SK-N-SH (cell line): ENCODE results near the gene OGA. TPM values are rescaled to one million over a fixed set of nuclear protein-coding genes. Genes with fewer than 3 reads are reported as not detected.

Experiments used
- CTCF ChIA-PET: fragments of 300-600, 350-600 bp; formaldehyde crosslinking; extraction: SDS; loops from one replicate; lab custom pipeline; 2021; lab: Yijun Ruan, JAX
- POLR2A ChIA-PET: fragments of 350-600 bp; sonication (Branson Sonifier 250); formaldehyde crosslinking; extraction: SDS; loops from one replicate; lab custom pipeline; 2020; ENCODE audit warnings: antibody characterized with exemption, inconsistent platforms; lab: Yijun Ruan, JAX
- DNase-seq: peaks from one replicate; pipeline ENCODE4 v3.0.0; 2012
- H2AFZ ChIP-seq: fragments of 200-600 bp; sonication (generic); 2 replicates; pipeline ENCODE4 v1.8.1; 2016; ENCODE audit warnings: antibody characterized with exemption, mild to moderate bottlenecking, low read depth
- H3F3A ChIP-seq: fragments of 200-600 bp; sonication (generic); replicated peaks from 2 replicates; pipeline ENCODE3; 2016; ENCODE audit warnings: antibody characterized with exemption, mild to moderate bottlenecking; ENCODE audit not compliant: insufficient read depth
- H3K27ac ChIP-seq, 2 experiments: fragments of 200-500 bp in 1 of 2; fragments of 200-600 bp in 1 of 2; sonication (Bioruptor generic) in 1 of 2; sonication (generic), shearing (Covaris generic) in 1 of 2; 2 replicates each; pipeline versions ENCODE4 v1.5.1 to v1.6.1; 2014 to 2016; ENCODE audit warnings: low read depth in 2 of 2, inconsistent platforms in 1 of 2, low read length in 1 of 2, mild to moderate bottlenecking in 1 of 2, mixed read lengths in 1 of 2
- H3K27me3 ChIP-seq: fragments of 200-600 bp; sonication (generic), shearing (Covaris generic); 2 replicates; pipeline ENCODE4 v1.6.1; 2016; ENCODE audit warnings: mixed run types; ENCODE audit not compliant: insufficient read depth
- H3K36me3 ChIP-seq, 2 experiments: fragments of 200-500 bp in 1 of 2; fragments of 200-600 bp in 1 of 2; sonication (Bioruptor generic) in 1 of 2; sonication (generic) in 1 of 2; replicated peaks in 1 of 2; 2 replicates each; pipeline versions ENCODE3 to v1.5.1; 2014 to 2016; ENCODE audit warnings: low read length in 1 of 2, mild to moderate bottlenecking in 1 of 2; ENCODE audit not compliant: insufficient read depth in 2 of 2, control insufficient read depth in 1 of 2
- H3K4me1 ChIP-seq, 2 experiments: fragments of 200-500 bp in 1 of 2; fragments of 200-600 bp in 1 of 2; sonication (Bioruptor generic) in 1 of 2; sonication (generic), shearing (Covaris generic) in 1 of 2; 2 replicates each; pipeline versions ENCODE4 v1.5.1 to v1.6.1; 2014 to 2016; ENCODE audit warnings: low read depth in 1 of 2, low read length in 1 of 2, mixed run types in 1 of 2; ENCODE audit not compliant: insufficient read depth in 2 of 2, control insufficient read depth in 1 of 2
- H3K4me2 ChIP-seq: fragments of 200-600 bp; sonication (generic), shearing (Covaris generic); 2 replicates; pipeline ENCODE4 v1.6.1; 2017; ENCODE audit warnings: mixed run types
- H3K4me3 ChIP-seq, 2 experiments: fragments of 200-500 bp in 1 of 2; fragments of 200-600 bp in 1 of 2; sonication (Bioruptor generic) in 1 of 2; sonication (generic), shearing (Covaris generic) in 1 of 2; 2 replicates each; pipeline versions ENCODE4 v1.5.1 to v1.8.1; 2014 to 2016; ENCODE audit warnings: low read depth in 2 of 2, inconsistent platforms in 1 of 2, low read length in 1 of 2, mild to moderate bottlenecking in 1 of 2, mixed read lengths in 1 of 2, moderate library complexity in 1 of 2
- H3K79me2 ChIP-seq: fragments of 200-600 bp; sonication (generic); 2 replicates; pipeline ENCODE4 v1.8.1; 2017; ENCODE audit warnings: mild to moderate bottlenecking; ENCODE audit not compliant: insufficient read depth
- H3K9ac ChIP-seq: fragments of 200-600 bp; sonication (generic); 2 replicates; pipeline ENCODE4 v1.6.1; 2017; ENCODE audit warnings: mixed run types
- H3K9me2 ChIP-seq: fragments of 200-600 bp; sonication (generic); 2 replicates; pipeline ENCODE4 v1.6.1; 2017; ENCODE audit warnings: mixed run types
- H3K9me3 ChIP-seq: fragments of 200-600 bp; sonication (generic); 2 replicates; pipeline ENCODE4 v1.6.1; 2017; ENCODE audit warnings: mixed run types, mild to moderate bottlenecking, moderate library complexity
- H4K20me1 ChIP-seq: fragments of 200-600 bp; sonication (generic); 2 replicates; pipeline ENCODE4 v1.6.1; 2017; ENCODE audit warnings: mild to moderate bottlenecking, mixed run types; ENCODE audit not compliant: insufficient read depth
- CHD2 ChIP-seq: fragments of 150-350 bp; IDR thresholded peaks from 2 replicates; pipeline ENCODE4 v1.6.1; 2018; ENCODE audit warnings: low read length; ENCODE audit not compliant: partially characterized antibody
- ELF1 ChIP-seq: IDR thresholded peaks from 2 replicates; pipeline ENCODE4 v1.4.0; 2012
- EP300 ChIP-seq, 2 experiments: IDR thresholded peaks; 2 replicates each; pipeline versions ENCODE4 v1.4.0 to v1.6.1; 2012; ENCODE audit warnings: borderline replicate concordance in 1 of 2, low read depth in 1 of 2, low read length in 1 of 2
- EZH2phosphoT487 ChIP-seq: fragments of 200-600 bp; sonication (generic); IDR thresholded peaks from 2 replicates; pipeline ENCODE4 v1.6.1; 2017; ENCODE audit warnings: low read depth, mixed run types, mild to moderate bottlenecking, antibody characterized with exemption, moderate library complexity, borderline replicate concordance
- FOSL2 ChIP-seq: IDR thresholded peaks from 2 replicates; pipeline ENCODE4 v1.4.0; 2012; ENCODE audit warnings: low read depth, mild to moderate bottlenecking, moderate library complexity, borderline replicate concordance
- FOXJ3 ChIP-seq: sonication (generic); formaldehyde crosslinking; IDR thresholded peaks from 2 replicates; pipeline ENCODE4 v1.5.1; 2020; ENCODE audit warnings: mild to moderate bottlenecking, missing genetic modification reagents
- GATA2 ChIP-seq: sonication (generic); formaldehyde crosslinking; IDR thresholded peaks from 2 replicates; pipeline ENCODE4 v1.5.0; 2020; ENCODE audit warnings: mild to moderate bottlenecking, missing genetic modification reagents
- POLR2AphosphoS5 ChIP-seq: IDR thresholded peaks from 2 replicates; pipeline ENCODE4 v1.6.1; 2012; ENCODE audit warnings: low read depth, low read length
- TCF12 ChIP-seq: IDR thresholded peaks from 2 replicates; pipeline ENCODE4 v1.4.0; 2012
- WGBS: methylation state at CpG from one replicate; pipeline ENCODE4 v1.1.6; 2017; ENCODE audit warnings: low lambda C conversion rate; 5-methylcytosine and 5-hydroxymethylcytosine counted together
- polyA plus RNA-seq, 3 experiments: library from polyadenylated mRNA; depleted of rRNA; stranded (reverse); fragments of >200 nt; gene quantifications; 2 replicates each; pipeline ENCODE4 v1.2.3, GENCODE V29; 2012
- TF ChIP-seq, protein P1 (sequence below): fragments of 150-350 bp; IDR thresholded peaks from 2 replicates; pipeline ENCODE4 v1.6.1; 2017; ENCODE audit warnings: antibody characterized with exemption, low read length, low read depth, borderline replicate concordance
- TF ChIP-seq, protein P2 (sequence below): IDR thresholded peaks from 2 replicates; pipeline ENCODE4; 2012

Gene OGA
- polyA plus RNA-seq, 1 of the 3 experiments (the other 2 are of a cell fraction) = 24.8 TPM

GRCh38 chr10:101826852-101827434 lies 8.7 kb upstream of the OGA start:
- WGBS = 89% methylated on average over 4 of the region's 5 CpGs
- Histone ChIP-seq H3K9me3 (no peaks in the 10 kb centered on the region), H3K4me1 (peaks cover 9 to 20% of the 10 kb centered on the region in 2 experiments; a peak in 3 of 4 replicates), H3K27me3 (no peaks in the 10 kb centered on the region), H3F3A (no peaks in the 10 kb centered on the region), H2AFZ (no peak overlapping the region), H3K79me2 (no peaks in the 10 kb centered on the region), H3K9me2 (no peaks in the 10 kb centered on the region), H3K4me3 (no peak overlapping the region), H3K9ac (no peak overlapping the region), H3K4me2 (peak overlapping the region; percentile 38; the same call in 1 of the 2 replicates), H3K27ac (no peak overlapping the region), H3K36me3 (no peaks in the 10 kb centered on the region), H4K20me1 (no peaks in the 10 kb centered on the region)
- POLR2A ChIA-PET = interaction anchor here (0.8 kb wide), 1 partner anchor 8 kb away, joined by 4 read pairs; the partner anchor contains the start of gene OGA
- CTCF ChIA-PET = interaction anchor here (1.0 to 8.5 kb wide), 4 partner anchors 9 to 181 kb away, joined by 3 to 73 read pairs (median 4); partner anchors contain the start of genes KCNIP2 and NPM3
- DNase-seq = no peak
- TF ChIP-seq POLR2AphosphoS5 (no peak), EZH2phosphoT487 (no peak), TCF12 (no peak), FOXJ3 (CRISPR knock-in tag) (no peak), FOSL2 (no peak), EP300 (IDR thresholded peaks at IDR 0.05; ENCODE audit: borderline replicate concordance in 1 of 2, low read depth in 1 of 2, low read length in 1 of 2) (no peak)
- TF ChIP-seq, protein P1, sequence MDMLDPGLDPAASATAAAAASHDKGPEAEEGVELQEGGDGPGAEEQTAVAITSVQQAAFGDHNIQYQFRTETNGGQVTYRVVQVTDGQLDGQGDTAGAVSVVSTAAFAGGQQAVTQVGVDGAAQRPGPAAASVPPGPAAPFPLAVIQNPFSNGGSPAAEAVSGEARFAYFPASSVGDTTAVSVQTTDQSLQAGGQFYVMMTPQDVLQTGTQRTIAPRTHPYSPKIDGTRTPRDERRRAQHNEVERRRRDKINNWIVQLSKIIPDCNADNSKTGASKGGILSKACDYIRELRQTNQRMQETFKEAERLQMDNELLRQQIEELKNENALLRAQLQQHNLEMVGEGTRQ = no peak

DNA sequence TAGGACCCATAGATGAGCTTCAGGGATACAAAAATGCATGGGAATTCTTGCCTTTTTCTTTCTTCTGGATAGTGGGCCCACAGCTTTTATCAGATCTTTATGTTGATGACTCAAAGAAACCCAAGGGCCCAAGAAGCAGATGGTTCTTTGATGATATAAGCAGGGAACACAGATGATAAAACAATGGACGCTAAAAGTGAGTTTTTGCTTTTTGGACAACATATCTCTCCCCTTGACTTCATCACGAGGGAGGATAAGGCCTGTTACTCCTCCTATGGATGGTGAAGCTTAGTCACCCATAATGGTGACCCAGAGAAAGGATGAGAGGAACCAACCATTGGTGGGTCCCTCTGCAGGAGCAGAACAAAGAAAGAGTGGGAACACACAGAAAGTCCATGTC lies 6.5 kb upstream of the OGA start:
- no peak for DNase-seq
- no peaks in the 10 kb centered on the region for H3K9me3 ChIP-seq
- no peak overlapping the region for H2AFZ ChIP-seq
- H3F3A ChIP-seq = no peaks in the 10 kb centered on the region
- H3K4me2 ChIP-seq = no peak overlapping the region
- H4K20me1 ChIP-seq = no peaks in the 10 kb centered on the region
- ChIA-PET CTCF (interaction anchor here (0.7 to 1.3 kb wide), 3 partner anchors 11 to 248 kb away, joined by 3 to 6 read pairs (median 5); no protein-coding TSS in a partner anchor), POLR2A (no interaction called here)
- 100% methylated on average over 2 of the region's 2 CpGs for WGBS
- TF ChIP-seq, protein P2, sequence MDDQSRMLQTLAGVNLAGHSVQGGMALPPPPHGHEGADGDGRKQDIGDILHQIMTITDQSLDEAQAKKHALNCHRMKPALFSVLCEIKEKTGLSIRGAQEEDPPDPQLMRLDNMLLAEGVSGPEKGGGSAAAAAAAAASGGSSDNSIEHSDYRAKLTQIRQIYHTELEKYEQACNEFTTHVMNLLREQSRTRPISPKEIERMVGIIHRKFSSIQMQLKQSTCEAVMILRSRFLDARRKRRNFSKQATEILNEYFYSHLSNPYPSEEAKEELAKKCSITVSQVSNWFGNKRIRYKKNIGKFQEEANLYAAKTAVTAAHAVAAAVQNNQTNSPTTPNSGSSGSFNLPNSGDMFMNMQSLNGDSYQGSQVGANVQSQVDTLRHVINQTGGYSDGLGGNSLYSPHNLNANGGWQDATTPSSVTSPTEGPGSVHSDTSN = no peak
- TF ChIP-seq GATA2 (CRISPR knock-in tag) (no peak), ELF1 (no peak), CHD2 (no peak)
- no peak overlapping the region for H3K4me3 ChIP-seq
- H3K36me3 ChIP-seq = no peaks in the 10 kb centered on the region
- no peaks in the 10 kb centered on the region; the same call in none of the 2 replicates for H3K79me2 ChIP-seq
- no peak overlapping the region for H3K9ac ChIP-seq
- peaks cover 0 to 5% of the 10 kb centered on the region in 2 experiments; a peak in 1 of 4 replicates for H3K4me1 ChIP-seq
- H3K9me2 ChIP-seq = no peaks in the 10 kb centered on the region
- H3K27ac ChIP-seq = no peak overlapping the region
- H3K27me3 ChIP-seq = no peaks in the 10 kb centered on the region
